HG02973 (cell line): Measurements from ENCODE around the gene CASP7.
"Not testable (repeated sequence)": the region's sequence is repeated elsewhere in the genome, so short reads cannot be mapped to it uniquely, and the experiment has no call there.

ENCODE experiments used
- ATAC-seq: cut with Tn5 transposase; IDR thresholded peaks from one replicate; pipeline ENCODE4 v1.9.1; 2021; ENCODE audit warnings: moderate library complexity; ENCODE audit not compliant: unreplicated experiment

The CASP7 gene

GRCh38 chr10:113751181-113751732 lies 71.5 kb downstream of the CASP7 start, which contains the start of gene PLEKHS1:
Gene PLEKHS1 (plus strand): TSS chr10:113751682. CDS start chr10:113755278, 3,596 bp downstream.
- no peak for ATAC-seq

GRCh38 chr10:113752553-113752952 lies 72.8 kb downstream of the CASP7 start:
- no peak for ATAC-seq

- no peak for ATAC-seq
Observed at GRCh38 chr10:113753020-113753692, 73.4 kb downstream of the CASP7 start.

GRCh38 chr10:113754125-113754524 lies 74.4 kb downstream of the CASP7 start:
- no peak for ATAC-seq

GRCh38 chr10:113754768-113755167 lies 75.1 kb downstream of the CASP7 start:
- ATAC-seq, result no peak

GRCh38 chr10:113756940-113757543 lies 77.3 kb downstream of the CASP7 start:
- no peak for ATAC-seq

GRCh38 chr10:113762083-113762482 lies 82.4 kb downstream of the CASP7 start:
- no peak for ATAC-seq

- ATAC-seq, result no peak
Observed at GRCh38 chr10:113764582-113764981, 84.9 kb downstream of the CASP7 start.

GRCh38 chr10:113765910-113766309 lies 86.2 kb downstream of the CASP7 start:
- ATAC-seq, result no peak

GRCh38 chr10:113767222-113767621 lies 87.5 kb downstream of the CASP7 start:
- no peak for ATAC-seq

GRCh38 chr10:113770346-113770745 lies 90.6 kb downstream of the CASP7 start:
- ATAC-seq, result no peak

- ATAC-seq, result not testable (repeated sequence)
Observed at GRCh38 chr10:113771131-113771530, 91.4 kb downstream of the CASP7 start.

- no peak for ATAC-seq
Observed at GRCh38 chr10:113775686-113776294, 96.1 kb downstream of the CASP7 start.

- ATAC-seq, result no peak
Observed at GRCh38 chr10:113776553-113776952, 96.8 kb downstream of the CASP7 start.
